Measurements from ENCODE around the gene UVSSA.
"Not testable (repeated sequence)": the region's sequence is repeated elsewhere in the genome, so short reads cannot be mapped to it uniquely, and the experiment has no call there.

Gene UVSSA

GRCh38 chr4:1364217-1364616 is 17.2 kb downstream of the UVSSA start:
- no peaks in the 10 kb centered on the region for H3K9me3 Mint-ChIP-seq
- intact Hi-C loops (cut with micrococcal nuclease): no loop called here
- no peaks in the 10 kb centered on the region for H3K27me3 Mint-ChIP-seq
- H3K36me3 Mint-ChIP-seq (ENCODE audit: low read depth): peaks cover 95% of the 10 kb centered on the region
- H3K27ac Mint-ChIP-seq: no peak overlapping the region
- no peak overlapping the region for H3K4me3 Mint-ChIP-seq
- H3K4me1 Mint-ChIP-seq (ENCODE audit: low read depth): no peaks in the 10 kb centered on the region

GRCh38 chr4:1364748-1365147 is 17.7 kb downstream of the UVSSA start:
- Mint-ChIP-seq H3K36me3 (ENCODE audit: low read depth) (peaks cover 95% of the 10 kb centered on the region), H3K9me3 (no peaks in the 10 kb centered on the region), H3K27me3 (no peaks in the 10 kb centered on the region), H3K4me3 (no peak overlapping the region), H3K27ac (no peak overlapping the region), H3K4me1 (ENCODE audit: low read depth) (no peaks in the 10 kb centered on the region)
- intact Hi-C loops (cut with micrococcal nuclease): no loop called here

GRCh38 chr4:1365271-1366178 is 18.5 kb downstream of the UVSSA start:
- H3K36me3 Mint-ChIP-seq (ENCODE audit: low read depth): peaks cover 95% of the 10 kb centered on the region
- H3K27ac Mint-ChIP-seq: no peak overlapping the region
- no peaks in the 10 kb centered on the region for H3K9me3 Mint-ChIP-seq
- no peaks in the 10 kb centered on the region for H3K4me1 Mint-ChIP-seq (ENCODE audit: low read depth)
- H3K4me3 Mint-ChIP-seq: no peak overlapping the region
- intact Hi-C loops (cut with micrococcal nuclease): no loop called here
- H3K27me3 Mint-ChIP-seq: no peaks in the 10 kb centered on the region

- H3K4me1 Mint-ChIP-seq (ENCODE audit: low read depth): no peaks in the 10 kb centered on the region
- H3K36me3 Mint-ChIP-seq (ENCODE audit: low read depth): peaks cover 95% of the 10 kb centered on the region
- no peak overlapping the region for H3K4me3 Mint-ChIP-seq
- intact Hi-C loops (cut with micrococcal nuclease): no loop called here
- H3K27ac Mint-ChIP-seq: no peak overlapping the region
- H3K27me3 Mint-ChIP-seq: no peaks in the 10 kb centered on the region
- peaks cover 9% of the 10 kb centered on the region for H3K9me3 Mint-ChIP-seq
These were observed 19.6 kb downstream of the UVSSA start for GRCh38 chr4:1366371-1367229.

GRCh38 chr4:1367230-1367935 is 20.4 kb downstream of the UVSSA start:
- no peaks in the 10 kb centered on the region for H3K4me1 Mint-ChIP-seq (ENCODE audit: low read depth)

GRCh38 chr4:1367936-1368289 is 20.9 kb downstream of the UVSSA start:
- Mint-ChIP-seq H3K27ac (no peak overlapping the region), H3K27me3 (no peaks in the 10 kb centered on the region), H3K9me3 (peaks cover 22% of the 10 kb centered on the region), H3K36me3 (ENCODE audit: low read depth) (peaks cover 95% of the 10 kb centered on the region), H3K4me1 (ENCODE audit: low read depth) (no peaks in the 10 kb centered on the region), H3K4me3 (no peak overlapping the region)
- intact Hi-C loops (cut with micrococcal nuclease): no loop called here

More at GRCh38 chr4:1367230-1367935, 20.4 kb downstream of the UVSSA start:
- intact Hi-C loops (cut with micrococcal nuclease): no loop called here
- H3K27me3 Mint-ChIP-seq: no peaks in the 10 kb centered on the region
- H3K4me3 Mint-ChIP-seq: no peak overlapping the region
- H3K36me3 Mint-ChIP-seq (ENCODE audit: low read depth): peaks cover 95% of the 10 kb centered on the region
- H3K9me3 Mint-ChIP-seq: peaks cover 17% of the 10 kb centered on the region
- H3K27ac Mint-ChIP-seq: no peak overlapping the region

GRCh38 chr4:1368421-1369090 is 21.5 kb downstream of the UVSSA start:
- H3K9me3 Mint-ChIP-seq: peaks cover 23% of the 10 kb centered on the region
- H3K4me1 Mint-ChIP-seq (ENCODE audit: low read depth): no peaks in the 10 kb centered on the region
- no peaks in the 10 kb centered on the region for H3K27me3 Mint-ChIP-seq
- H3K27ac Mint-ChIP-seq: no peak overlapping the region
- no peak overlapping the region for H3K4me3 Mint-ChIP-seq
- H3K36me3 Mint-ChIP-seq (ENCODE audit: low read depth): peaks cover 95% of the 10 kb centered on the region
- intact Hi-C loops (cut with micrococcal nuclease): no loop called here

- intact Hi-C loops (cut with micrococcal nuclease): no loop called here
- Mint-ChIP-seq H3K27ac (no peak overlapping the region), H3K4me3 (no peak overlapping the region), H3K27me3 (no peaks in the 10 kb centered on the region), H3K36me3 (ENCODE audit: low read depth) (peaks cover 99% of the 10 kb centered on the region), H3K9me3 (peaks cover 23% of the 10 kb centered on the region), H3K4me1 (ENCODE audit: low read depth) (no peaks in the 10 kb centered on the region)
These were observed 22.1 kb downstream of the UVSSA start for GRCh38 chr4:1369091-1369450.

- Mint-ChIP-seq H3K9me3 (peaks cover 23% of the 10 kb centered on the region), H3K36me3 (ENCODE audit: low read depth) (peaks cover 100% of the 10 kb centered on the region), H3K4me3 (no peak overlapping the region), H3K4me1 (ENCODE audit: low read depth) (no peaks in the 10 kb centered on the region), H3K27ac (no peak overlapping the region), H3K27me3 (no peaks in the 10 kb centered on the region)
- intact Hi-C loops (cut with micrococcal nuclease): no loop called here
These were observed 22.6 kb downstream of the UVSSA start for GRCh38 chr4:1369479-1370079.

GRCh38 chr4:1370321-1371124 is 23.5 kb downstream of the UVSSA start:
- intact Hi-C loops (cut with micrococcal nuclease): no loop called here
- Mint-ChIP-seq H3K27ac (no peak overlapping the region), H3K36me3 (ENCODE audit: low read depth) (peaks cover 100% of the 10 kb centered on the region), H3K4me3 (no peak overlapping the region), H3K4me1 (ENCODE audit: low read depth) (no peaks in the 10 kb centered on the region), H3K27me3 (no peaks in the 10 kb centered on the region), H3K9me3 (peaks cover 23% of the 10 kb centered on the region)

- no peak overlapping the region for H3K27ac Mint-ChIP-seq
- H3K27me3 Mint-ChIP-seq: no peaks in the 10 kb centered on the region
- peaks cover 100% of the 10 kb centered on the region for H3K36me3 Mint-ChIP-seq (ENCODE audit: low read depth)
- peaks cover 23% of the 10 kb centered on the region for H3K9me3 Mint-ChIP-seq
- intact Hi-C loops (cut with micrococcal nuclease): no loop called here
- no peak overlapping the region for H3K4me3 Mint-ChIP-seq
- no peaks in the 10 kb centered on the region for H3K4me1 Mint-ChIP-seq (ENCODE audit: low read depth)
These were observed 24.5 kb downstream of the UVSSA start for GRCh38 chr4:1371176-1372165.

GRCh38 chr4:1372576-1372975 is 25.6 kb downstream of the UVSSA start:
- intact Hi-C loops (cut with micrococcal nuclease); H3K27me3 Mint-ChIP-seq; H3K27ac Mint-ChIP-seq; H3K4me1 Mint-ChIP-seq (ENCODE audit: low read depth); H3K4me3 Mint-ChIP-seq: not testable (repeated sequence)
- peaks cover 99% of the 10 kb centered on the region for H3K36me3 Mint-ChIP-seq (ENCODE audit: low read depth)
- peaks cover 23% of the 10 kb centered on the region for H3K9me3 Mint-ChIP-seq

Data from dendritic cell treated with granulocyte-macrophage colony-stimulating factor and Interleukin-4, amounts not matched to agents 40 ng/mL and 50 ng/mL, for 4 days (primary cell).